ENCODE results near the gene DDX46.
"Not testable (repeated sequence)": the region's sequence is repeated elsewhere in the genome, so short reads cannot be mapped to it uniquely, and the experiment has no call there.

The DDX46 gene

GRCh38 chr5:134784946-134785620, 26.5 kb downstream of the DDX46 start:
- DNase-seq (ENCODE audit: low spot score), result no peak

GRCh38 chr5:134787692-134788091, 29.1 kb downstream of the DDX46 start:
- DNase-seq (ENCODE audit: low spot score), result no peak

- no peak for DNase-seq (ENCODE audit: low spot score)
Measured at GRCh38 chr5:134791580-134791979, 33.0 kb downstream of the DDX46 start.

GRCh38 chr5:134792286-134792685, 33.7 kb downstream of the DDX46 start:
- no peak for DNase-seq (ENCODE audit: low spot score)

- no peak for DNase-seq (ENCODE audit: low spot score)
Measured at GRCh38 chr5:134793111-134793510, 34.5 kb downstream of the DDX46 start.

GRCh38 chr5:134794082-134794481, 35.5 kb downstream of the DDX46 start:
- no peak for DNase-seq (ENCODE audit: low spot score)

- no peak for DNase-seq (ENCODE audit: low spot score)
Measured at GRCh38 chr5:134794819-134795218, 36.2 kb downstream of the DDX46 start.

DNA sequence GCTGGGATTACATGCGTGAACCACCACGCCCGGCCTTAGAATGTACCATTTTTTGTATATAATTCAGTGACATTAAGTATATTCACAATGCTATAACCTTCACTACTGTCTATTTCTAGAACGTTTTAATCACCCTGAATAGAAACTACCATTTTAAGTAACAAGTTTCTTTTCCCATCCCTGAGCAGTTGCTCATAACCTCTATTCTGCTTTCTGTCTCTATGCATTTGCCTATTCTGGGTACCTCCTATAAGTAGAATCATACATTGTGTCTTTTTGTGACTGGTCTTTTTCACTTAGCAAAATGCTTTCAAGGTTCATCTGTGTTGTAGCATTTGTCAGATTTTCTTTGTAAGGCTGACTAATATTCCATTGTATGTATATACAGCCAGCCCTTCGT, 39.9 kb downstream of the DDX46 start:
- no peak for DNase-seq (ENCODE audit: low spot score)

GRCh38 chr5:134803821-134804220, 45.2 kb downstream of the DDX46 start:
- no peak for DNase-seq (ENCODE audit: low spot score)

GRCh38 chr5:134813407-134813806, 54.8 kb downstream of the DDX46 start:
- DNase-seq (ENCODE audit: low spot score), result no peak

GRCh38 chr5:134813827-134814226, 55.2 kb downstream of the DDX46 start:
- DNase-seq (ENCODE audit: low spot score), result no peak

GRCh38 chr5:134817006-134817405, 58.4 kb downstream of the DDX46 start:
- DNase-seq (ENCODE audit: low spot score), result no peak

GRCh38 chr5:134818776-134819175, 60.2 kb downstream of the DDX46 start:
- DNase-seq (ENCODE audit: low spot score), result no peak

GRCh38 chr5:134819407-134819963, 60.9 kb downstream of the DDX46 start:
- DNase-seq (ENCODE audit: low spot score), result no peak

GRCh38 chr5:134821841-134822240, 63.3 kb downstream of the DDX46 start:
- DNase-seq (ENCODE audit: low spot score), result no peak

DNA sequence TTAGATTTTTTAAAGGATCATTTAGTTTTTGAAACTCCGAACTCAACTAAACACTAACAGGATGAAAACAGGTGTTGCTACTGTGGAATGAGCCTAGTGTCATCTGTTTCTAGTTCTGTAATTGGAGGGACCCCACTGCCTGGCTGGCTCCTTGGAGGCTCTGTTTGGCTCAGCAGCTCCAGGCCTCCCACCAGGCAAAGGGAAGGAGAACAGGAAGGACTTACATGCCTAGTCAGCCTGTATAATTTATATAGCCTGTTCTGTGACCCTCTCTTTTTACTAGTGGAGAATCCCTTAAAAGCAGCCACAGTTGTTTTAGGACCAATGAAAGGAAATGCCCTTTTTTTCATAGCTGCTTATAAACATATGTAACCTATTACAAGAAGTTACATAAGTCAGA, 66.1 kb downstream of the DDX46 start:
- no peak for DNase-seq (ENCODE audit: low spot score)

DNA sequence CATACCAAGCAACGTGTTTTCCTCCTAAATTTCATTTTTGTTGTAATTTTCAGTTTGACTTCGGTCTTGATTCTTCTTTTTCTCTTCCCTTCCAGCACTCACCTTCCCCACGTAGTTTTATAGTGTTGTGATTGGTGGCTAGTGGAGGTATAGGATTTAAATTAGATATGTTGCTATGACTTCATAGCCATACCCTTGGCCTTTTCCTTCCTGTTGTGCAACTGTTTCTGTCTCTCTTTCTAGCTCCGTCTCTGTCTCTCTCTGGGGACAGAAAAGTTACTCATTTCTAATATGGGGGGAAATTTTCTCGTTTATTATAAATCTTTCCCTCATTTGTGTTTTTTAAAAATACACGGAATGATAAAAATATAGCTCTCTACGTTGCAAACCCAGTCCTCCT, 66.6 kb downstream of the DDX46 start:
- no peak for DNase-seq (ENCODE audit: low spot score)

DNA sequence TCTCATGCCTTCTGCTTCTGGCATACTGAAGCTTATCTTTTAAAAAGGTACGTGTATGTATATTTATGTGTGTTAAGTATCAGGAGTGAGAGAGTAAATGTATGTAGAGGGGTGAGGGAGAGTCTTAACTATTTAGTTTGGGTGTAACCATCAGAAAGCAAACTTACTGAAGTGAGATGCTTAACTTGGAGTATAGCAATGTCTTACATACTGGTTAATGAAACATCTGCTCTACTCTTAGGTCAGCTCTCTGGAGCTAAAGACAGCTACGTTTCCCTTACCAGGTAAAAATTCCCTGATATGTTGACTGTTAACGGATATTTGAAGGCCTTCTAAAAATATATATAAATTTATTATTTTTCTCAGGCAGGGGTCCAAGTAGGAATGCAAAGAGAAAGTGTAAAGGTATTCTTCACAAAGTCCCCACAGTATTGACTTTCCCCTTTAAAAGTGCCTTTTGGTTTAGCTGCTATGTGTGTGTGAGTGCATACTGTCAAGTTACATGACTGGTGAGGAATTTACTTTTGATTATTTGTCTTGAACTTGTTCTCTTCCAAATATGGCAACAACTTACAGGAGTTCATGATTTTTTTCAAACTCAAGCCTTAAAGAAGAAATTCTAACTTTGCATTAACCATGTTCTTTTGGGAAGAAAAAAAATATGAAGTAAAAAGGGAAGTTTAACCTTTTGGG, 74.9 kb downstream of the DDX46 start:
- DNase-seq (ENCODE audit: low spot score), result no peak

- no peak for DNase-seq (ENCODE audit: low spot score)
Measured at GRCh38 chr5:134835623-134836022, 77.0 kb downstream of the DDX46 start.

- no peak for DNase-seq (ENCODE audit: low spot score)
Measured at GRCh38 chr5:134837530-134838181, 79.1 kb downstream of the DDX46 start.

GRCh38 chr5:134838361-134838760, 79.8 kb downstream of the DDX46 start:
- DNase-seq (ENCODE audit: low spot score), result not testable (repeated sequence)

DNA sequence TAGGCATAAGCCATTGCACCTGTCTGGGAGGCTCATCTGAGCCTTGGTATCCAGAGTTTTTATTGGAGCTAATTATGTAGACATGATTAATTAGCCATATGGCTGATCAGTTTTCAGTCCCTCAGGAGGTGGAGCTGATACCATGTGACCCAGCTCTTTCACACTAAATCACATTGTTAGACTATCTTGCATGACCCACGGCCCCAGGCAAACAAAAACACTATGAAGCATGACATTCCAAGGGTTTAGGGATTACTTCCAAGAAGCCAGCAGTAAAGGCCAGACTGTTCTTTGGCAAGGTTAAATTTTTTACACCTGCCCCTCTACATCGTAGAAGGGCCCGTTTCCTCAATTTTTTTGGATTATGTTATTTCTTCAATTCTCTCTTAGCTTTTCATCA, 82.2 kb downstream of the DDX46 start:
- DNase-seq (ENCODE audit: low spot score), result no peak

DNA sequence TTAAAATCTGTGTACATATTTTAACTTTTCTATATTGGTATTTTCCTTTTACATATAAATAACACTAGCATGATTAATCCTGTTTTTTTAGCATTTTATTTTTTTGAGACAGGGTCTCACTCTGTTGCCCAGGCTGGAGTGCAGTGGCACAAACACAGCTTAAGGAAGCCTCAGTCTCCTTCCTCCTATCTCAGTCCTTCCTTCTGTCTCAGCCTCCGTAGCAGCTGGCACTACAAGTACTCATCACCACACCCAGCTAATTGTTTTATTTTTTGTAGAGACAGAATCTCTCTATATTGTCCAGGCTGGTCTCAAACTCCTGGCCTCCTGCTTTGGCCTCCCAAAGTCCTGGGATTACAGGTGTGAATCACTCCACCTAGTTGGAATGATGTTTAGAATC, 85.7 kb downstream of the DDX46 start:
- DNase-seq (ENCODE audit: low spot score), result no peak
